Activated CD8-positive, alpha-beta memory T cell treated with anti-CD3 and anti-CD28 coated beads for 48 hours (primary cell): ENCODE measurements around the gene GALNT8.

Experiments
- DNase-seq, 3 experiments: peaks; one replicate each; pipeline ENCODE4 v3.0.0-alpha.2; 2020; ENCODE audit warnings: low read depth in 2 of 3, low spot score in 2 of 3

The GALNT8 gene

DNA sequence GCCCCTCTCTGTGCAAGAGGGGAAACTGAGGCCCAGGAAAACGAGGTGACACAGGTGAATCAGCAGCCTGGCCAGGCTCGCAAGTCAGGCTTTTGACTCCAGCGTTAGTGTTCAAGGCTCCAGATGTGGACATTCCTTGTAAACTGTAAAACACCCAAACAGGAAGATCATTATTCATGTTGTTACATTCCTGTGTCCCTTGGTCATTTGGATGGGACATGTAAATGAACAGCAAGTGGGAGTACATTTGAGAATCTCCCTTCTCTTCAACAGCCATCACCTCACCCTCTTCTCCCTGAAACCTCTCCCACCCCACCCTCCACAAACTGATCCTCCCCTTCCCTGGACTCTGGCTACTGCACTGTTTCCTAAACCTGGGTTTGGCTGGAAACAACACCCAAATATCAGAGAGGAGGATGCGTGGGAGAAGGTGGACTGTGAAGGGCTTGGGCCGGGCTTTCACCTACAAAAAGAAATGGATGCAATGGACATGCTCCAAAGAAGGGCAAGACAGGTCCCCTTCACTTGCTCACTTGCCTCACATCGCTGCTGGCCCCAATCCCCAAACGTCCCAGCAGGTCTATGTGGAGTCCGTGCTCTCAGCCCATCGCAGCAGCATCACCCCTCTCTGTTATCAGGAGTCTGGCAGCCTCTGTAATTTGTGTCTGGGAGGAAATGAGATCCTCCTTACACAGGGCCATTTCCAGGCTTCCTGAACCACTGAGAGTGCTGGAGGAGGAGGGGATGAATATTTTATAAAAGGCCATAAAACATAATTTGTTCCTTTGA lies 76.7 kb downstream of the GALNT8 start:
- no peak for DNase-seq

DNA sequence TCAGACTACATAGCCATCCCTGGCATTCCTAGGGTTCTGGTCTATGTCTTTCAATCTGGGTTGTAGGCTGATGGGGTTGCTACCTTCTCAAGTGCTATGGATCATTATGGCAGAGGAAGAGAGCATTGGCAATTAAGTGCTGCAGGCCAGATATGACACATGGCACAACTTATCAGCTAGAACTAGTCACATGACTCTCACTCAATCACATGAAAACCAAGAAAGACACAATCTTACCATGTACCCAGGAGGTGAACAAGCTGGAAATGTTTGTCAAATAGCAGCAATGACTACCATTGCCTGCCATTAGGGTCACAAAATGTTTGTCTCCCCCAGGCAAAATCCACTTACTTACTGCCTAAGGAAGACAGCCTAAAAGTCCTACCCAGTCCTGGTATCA lies 80.4 kb downstream of the GALNT8 start:
- no peak for DNase-seq

DNA sequence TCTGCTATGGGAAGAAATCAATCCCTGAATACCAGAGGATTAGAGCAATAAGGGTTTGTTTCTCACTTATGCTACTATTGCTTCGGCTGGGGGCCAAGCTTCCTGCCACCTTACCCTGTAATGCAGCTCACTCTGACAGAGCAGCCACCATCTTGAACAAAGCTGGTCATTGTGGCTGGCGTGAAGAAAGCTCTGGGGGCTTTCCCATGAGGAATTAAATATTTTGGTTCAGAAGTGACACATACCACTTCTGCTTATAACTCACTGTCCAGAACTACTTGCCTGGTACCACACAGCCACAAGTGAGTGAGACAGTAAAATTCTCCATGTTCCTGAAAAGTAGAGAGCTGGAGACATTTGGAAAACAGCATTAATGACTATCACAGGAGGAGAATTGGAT lies 82.6 kb downstream of the GALNT8 start:
- no peak for DNase-seq

DNA sequence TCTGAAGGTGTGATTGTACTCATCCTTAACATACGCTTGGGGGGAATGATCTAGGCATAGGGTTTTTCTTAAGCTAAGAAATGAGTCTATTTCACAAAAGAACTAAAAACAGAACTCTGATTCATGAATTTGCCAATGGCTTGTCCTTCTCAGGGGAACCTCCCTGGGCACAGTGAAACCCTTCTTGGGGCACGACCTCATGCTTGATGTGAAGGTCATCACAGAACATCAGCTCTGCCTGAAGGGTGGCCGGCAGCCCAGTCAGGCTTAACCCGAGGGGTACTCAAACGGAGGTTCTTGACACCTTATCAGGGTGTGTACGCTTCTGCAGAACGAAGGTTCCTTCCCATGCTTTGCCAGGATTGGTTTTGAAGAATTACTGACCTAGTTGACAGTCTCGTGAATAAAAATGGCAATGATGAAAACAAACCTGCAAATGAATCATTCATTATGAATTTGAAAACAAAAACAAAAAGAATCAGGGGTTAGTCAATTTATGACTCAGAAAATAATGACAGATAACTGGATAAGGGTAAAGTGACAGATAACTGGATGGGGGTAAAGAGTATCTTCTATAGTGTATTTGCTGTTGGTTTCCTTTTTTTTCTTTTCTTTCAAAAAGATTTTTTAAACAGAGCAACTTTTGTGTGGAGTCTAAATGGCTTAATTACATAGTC lies 86.4 kb downstream of the GALNT8 start:
- no peak for DNase-seq

DNA sequence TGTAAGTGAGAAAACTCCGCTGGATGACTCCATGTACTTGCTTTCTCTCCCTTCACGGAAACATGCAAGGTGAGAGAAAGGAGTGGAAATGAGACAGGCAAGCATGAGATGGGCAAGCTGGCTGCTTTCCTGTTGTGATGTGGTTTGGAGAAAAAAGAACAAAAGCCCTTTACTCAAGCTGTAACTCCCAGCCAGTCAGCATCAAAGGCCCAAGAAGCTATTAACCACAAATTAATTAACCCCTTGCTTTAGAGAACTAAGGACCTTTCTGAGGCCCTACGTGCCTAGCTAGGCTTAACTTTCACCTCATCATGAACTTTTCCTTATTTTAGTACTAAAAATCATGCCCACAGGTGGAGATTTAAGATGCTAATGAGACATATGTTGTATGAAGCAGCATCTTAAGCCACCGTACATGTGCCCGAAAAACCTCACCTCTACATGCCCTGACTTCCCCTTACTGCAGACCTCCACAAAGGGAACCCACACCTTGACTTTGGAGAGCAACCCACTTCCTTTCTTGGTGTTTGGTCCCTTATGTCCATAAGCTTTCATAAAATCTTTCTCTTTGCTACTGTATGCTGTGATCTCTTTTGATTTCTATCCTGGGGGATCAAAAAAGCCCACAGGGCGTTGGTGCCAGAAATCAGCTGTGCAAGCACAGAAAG lies 87.0 kb downstream of the GALNT8 start:
- DNase-seq, result no peak

DNA sequence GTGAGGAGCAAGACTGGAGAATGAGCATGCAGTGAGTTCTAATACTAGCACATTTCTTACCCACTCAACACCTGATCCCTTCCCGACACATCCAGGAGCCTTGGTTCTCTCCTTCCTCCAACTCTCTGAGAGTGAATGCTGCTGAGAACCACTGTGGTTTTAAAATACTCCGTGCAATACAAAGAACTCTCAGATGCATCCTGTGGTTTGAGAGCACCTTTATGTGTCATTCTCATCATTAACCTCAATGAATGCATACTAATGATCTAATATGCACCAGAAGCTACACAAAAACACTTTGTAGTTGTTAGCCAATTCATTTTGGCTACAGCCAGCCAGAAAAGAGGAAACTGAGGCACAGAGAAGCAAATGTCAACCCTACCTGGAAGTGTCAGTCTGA lies 87.6 kb downstream of the GALNT8 start:
- no peak for DNase-seq

DNA sequence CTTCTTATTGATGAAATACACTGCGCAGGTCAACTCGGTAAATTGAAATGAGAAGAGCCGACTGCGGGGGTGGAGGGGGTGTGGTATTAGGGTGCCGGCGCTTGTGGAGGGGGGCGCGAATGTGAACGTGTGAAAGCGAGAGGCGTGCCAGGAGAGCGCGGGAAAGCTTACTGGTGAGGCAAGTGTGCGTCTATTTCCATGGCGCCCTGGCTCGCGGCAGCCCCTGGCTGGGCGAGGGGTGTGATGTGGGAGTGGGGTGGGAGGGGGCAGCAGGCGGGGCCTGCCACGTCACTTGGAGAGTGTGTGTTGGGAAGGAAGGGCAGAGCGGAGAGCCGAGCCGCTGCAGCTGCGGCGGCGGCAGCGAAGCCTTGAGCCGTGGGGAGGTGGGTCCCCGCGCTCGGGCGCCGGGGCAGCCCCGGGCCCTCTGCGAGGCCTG lies 88.8 kb downstream of the GALNT8 start:
- DNase-seq, result no peak

DNA sequence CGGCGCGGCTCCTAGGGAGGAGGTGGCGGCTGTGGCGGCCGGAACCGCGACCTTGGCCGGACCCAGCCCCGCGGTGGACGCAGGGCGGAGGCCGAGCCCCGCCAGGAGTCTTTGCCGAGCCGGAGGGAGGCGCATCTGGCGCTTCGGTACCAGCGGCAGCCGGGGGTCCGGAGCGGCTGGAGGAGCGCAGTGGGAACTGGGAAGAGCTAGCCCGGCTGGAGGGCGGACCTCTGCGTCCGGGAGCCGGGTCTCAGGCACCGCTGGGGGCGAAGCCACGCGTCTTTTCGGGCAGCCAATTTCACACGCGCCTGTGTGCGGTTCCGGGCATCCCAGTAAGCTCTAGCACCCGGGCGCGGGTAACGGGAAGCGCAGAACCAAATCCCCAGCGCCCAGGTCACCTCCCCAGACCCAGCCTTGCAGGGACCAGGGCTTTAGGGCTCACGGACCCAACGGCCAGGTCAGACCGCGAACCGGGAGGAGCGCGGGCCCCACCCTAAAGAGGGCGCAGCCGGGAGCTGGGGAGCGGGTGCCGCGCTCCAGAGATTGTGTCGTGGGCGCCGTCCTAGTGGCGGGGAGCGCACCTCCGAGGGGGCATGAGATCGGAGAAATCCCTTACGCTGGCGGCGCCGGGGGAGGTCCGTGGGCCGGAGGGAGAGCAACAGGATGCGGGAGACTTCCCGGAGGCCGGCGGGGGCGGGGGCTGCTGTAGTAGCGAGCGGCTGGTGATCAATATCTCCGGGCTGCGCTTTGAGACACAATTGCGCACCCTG lies 89.4 kb downstream of the GALNT8 start:
- DNase-seq, result no peak

DNA sequence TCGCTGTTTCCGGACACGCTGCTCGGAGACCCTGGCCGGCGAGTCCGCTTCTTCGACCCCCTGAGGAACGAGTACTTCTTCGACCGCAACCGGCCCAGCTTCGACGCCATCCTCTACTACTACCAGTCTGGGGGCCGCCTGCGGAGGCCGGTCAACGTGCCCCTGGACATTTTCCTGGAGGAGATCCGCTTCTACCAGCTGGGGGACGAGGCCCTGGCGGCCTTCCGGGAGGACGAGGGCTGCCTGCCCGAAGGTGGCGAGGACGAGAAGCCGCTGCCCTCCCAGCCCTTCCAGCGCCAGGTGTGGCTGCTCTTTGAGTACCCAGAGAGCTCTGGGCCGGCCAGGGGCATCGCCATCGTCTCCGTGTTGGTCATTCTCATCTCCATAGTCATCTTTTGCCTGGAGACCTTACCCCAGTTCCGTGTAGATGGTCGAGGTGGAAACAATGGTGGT lies 90.0 kb downstream of the GALNT8 start:
- DNase-seq, result no peak

DNA sequence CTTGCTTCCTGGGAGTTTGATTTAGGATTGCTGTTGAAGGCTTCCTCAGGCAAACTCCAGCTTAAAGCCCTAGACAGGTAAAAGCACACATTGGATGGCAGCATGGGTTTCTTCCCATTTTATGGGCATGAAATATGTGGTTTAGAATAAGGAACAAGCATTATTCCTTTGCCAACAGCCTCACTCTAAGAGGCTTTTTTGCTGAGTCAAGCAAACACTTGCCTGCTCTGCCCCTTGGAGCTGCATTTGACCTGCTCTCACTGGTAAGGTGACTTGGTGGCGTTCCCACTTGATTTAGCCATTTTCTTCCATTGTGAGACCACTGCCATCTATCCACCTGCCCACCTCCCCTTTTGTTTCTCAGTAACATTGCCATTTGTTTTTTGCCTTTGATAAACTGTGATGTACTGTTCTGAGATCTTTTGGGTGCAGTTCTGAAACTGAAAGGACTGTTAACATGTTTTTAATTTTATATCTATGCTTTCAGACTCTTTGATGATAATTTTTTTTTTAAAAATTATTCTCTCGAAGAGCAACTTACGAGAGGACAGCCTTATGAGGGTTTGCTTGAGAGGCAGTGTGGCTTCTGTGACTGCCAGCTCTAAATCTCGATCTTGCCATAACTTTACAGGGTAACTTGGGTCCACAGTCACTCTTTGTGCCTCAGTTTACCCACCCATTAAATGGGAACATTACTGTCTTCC lies 92.6 kb downstream of the GALNT8 start:
- no peak for DNase-seq

DNA sequence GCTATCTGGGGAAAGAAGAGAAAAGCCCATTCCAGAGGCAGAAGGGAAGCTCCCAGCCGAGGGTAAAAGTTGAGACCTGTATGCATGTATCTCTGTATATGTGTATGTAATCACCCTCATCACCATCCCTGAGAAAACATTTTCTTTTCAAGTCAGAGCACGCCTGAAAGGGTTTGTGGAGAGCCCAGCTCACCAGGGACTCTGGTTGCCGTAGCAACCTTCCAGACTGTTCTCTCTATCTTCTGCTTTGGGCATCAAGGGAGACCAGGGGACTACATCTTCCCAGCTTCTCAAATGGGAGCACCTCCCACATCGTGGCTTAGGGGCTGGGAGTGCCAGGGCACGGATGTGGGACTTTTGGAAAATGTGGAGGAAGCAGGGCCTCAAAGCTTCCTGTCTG lies 93.5 kb downstream of the GALNT8 start:
- no peak for DNase-seq

DNA sequence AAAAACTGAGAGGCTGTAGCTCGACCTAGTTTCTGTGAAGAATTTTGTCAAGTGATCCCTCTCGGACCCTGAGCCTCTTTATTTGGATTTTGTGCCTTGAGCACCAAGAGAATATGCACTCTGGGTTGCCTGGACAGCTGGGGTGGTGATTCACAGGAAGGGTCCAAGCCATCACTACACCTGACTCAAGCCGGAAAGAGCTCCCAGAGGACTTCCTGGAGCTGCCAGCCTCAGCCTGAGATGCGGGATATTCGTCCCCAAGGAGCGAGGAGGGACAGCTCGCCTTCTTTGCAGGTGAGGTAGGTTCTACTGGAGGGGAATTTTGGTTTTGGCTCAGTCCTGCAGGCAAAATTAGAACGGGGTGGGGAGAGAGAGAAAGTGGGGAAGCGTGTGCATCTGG lies 94.3 kb downstream of the GALNT8 start:
- no peak for DNase-seq

DNA sequence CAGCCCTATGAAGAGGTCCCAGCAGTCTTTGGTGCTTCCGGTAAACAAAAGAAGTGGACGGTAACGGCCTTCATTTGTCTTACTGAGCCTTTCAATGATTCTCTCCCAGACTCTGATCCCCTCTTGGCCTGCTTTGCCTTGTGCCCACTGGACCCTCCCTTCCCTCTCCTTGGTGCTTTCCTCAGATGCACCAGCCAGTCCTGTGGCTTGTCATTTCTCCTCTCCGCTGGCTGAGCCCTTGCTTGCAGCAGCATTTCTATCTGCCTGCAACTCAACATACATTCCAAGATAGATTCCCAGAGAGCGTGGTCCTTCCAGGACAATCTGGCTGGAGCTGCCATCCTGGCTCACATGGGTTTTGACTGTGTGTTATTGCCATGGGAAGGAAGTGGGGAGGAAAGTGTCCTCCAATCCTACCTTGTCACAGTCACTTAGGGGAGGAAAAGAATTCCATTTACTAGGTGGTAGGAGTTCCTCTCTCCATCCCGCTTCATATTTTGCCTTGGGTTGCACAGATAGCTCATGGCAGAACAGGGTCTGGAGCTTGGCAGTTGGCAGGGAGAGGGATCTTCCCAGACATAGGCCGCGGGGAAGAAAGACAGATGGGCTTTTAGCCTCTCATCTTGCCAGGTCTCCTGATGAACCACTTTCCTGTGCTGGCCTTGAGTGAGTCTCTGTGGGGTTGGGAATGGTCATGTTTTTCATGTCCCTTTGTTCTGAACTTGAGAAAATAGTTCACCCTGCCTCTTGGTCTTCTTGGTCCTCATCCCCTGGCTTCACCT lies 96.7 kb downstream of the GALNT8 start:
- no peak for DNase-seq

DNA sequence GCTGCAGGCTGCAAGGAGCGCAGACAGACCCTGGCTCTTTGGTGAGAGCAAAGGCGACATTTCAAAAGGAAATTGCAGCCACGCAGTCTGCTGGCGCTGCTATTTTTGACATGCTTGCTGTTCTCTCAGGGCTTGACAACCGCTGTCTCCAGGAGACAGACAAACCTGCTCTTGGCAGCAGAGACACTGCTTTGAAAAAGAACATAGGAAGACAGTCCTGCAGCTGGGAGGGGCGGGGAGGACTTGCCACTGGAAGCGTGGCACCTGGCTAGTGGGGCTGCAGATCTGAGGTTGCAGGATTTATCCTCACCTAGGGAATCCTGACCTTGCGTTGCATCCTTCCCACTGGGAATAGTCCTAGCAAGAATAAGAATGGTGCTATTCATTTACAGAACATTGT lies 97.7 kb downstream of the GALNT8 start:
- DNase-seq, result no peak

DNA sequence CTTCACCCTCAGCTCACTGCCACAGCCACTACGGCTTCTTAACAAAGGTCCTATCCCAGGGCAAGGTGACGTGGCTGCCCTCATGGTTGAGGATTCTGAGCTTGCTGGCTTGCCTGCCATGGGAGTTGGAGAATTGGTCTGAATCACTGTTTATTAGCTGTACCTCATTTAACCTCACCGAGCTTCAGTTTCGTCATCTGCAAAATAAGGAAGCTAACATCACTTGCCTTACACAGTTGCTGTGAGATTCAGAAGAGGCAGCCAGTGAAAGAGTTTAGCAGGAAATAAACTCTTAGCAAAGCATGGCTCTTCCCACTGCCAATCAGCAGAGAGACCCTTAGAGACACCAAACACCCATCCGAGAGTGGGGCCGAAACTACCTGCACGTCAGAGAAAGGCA lies 99.5 kb downstream of the GALNT8 start:
- no peak for DNase-seq

DNA sequence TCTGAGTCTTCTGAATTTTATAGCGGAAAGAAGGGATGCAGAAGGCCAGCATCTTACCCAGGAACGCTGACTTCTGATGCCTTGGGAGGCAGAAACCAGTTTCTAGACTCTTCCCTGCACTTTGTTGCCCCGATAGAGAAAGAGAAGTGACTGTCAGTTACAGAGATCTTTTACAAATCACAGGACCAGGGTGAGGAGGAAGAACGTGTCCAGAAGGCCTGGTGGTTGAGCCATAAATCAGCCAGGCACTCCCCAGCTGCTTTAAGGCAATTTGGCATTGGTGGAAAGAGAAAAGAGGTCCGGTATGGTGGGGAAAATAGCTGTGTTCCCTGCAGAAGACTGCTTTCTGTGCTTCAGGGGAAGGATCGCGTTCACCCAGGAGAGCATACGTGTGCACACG lies 100.8 kb downstream of the GALNT8 start:
- DNase-seq, result no peak
